GM12878 (cell line): Measurements from ENCODE around the gene GRM3.

Source experiments
- EZH2 ChIP-seq: IDR thresholded peaks from 2 replicates; pipeline ENCODE4 v1.6.1; 2012; ENCODE audit warnings: low read depth, mild to moderate bottlenecking, control low read depth, inconsistent platforms, low read length, borderline replicate concordance; ENCODE audit not compliant: control insufficient read depth
- SREBF2 ChIP-seq: IDR thresholded peaks from 2 replicates; pipeline ENCODE4 v1.6.1; 2012; ENCODE audit warnings: mild to moderate bottlenecking, low read length
- STAT1 ChIP-seq: fragments of 450-650 bp; conservative IDR thresholded peaks from 2 replicates; pipeline ENCODE4 v1.6.1; 2014; ENCODE audit warnings: antibody characterized with exemption, mild to moderate bottlenecking
- TAF1 ChIP-seq: IDR thresholded peaks from 2 replicates; pipeline ENCODE4 v1.6.1; 2011; ENCODE audit warnings: mild to moderate bottlenecking, low read depth, low read length, borderline replicate concordance
- TCF7 ChIP-seq: IDR thresholded peaks from 2 replicates; pipeline ENCODE4 v1.6.1; 2014; ENCODE audit warnings: antibody characterized with exemption, borderline replicate concordance
- TF ChIP-seq, protein P1 (sequence below), 3 experiments: IDR thresholded peaks in 2 of 3; conservative IDR thresholded peaks in 1 of 3; 2 replicates each; pipeline ENCODE4 v1.5.1; 2011; ENCODE audit warnings: low read depth in 3 of 3, low read length in 3 of 3, mild to moderate bottlenecking in 3 of 3, control low read depth in 2 of 3, moderate library complexity in 2 of 3, inconsistent platforms in 1 of 3, mixed read lengths in 1 of 3; ENCODE audit not compliant: control insufficient read depth in 2 of 3, insufficient read depth in 1 of 3; ENCODE audit errors: extremely low read depth in 1 of 3
- TF ChIP-seq, protein P2 (sequence below): fragments of 150-350 bp; IDR thresholded peaks from 2 replicates; pipeline ENCODE4 v1.6.1; 2016; ENCODE audit warnings: low read depth, low read length
- TF ChIP-seq, protein P3 (sequence below): IDR thresholded peaks from 2 replicates; pipeline ENCODE4 v1.6.1; 2012; ENCODE audit warnings: low read depth, low read length, improper control_type of control experiment

DNA sequence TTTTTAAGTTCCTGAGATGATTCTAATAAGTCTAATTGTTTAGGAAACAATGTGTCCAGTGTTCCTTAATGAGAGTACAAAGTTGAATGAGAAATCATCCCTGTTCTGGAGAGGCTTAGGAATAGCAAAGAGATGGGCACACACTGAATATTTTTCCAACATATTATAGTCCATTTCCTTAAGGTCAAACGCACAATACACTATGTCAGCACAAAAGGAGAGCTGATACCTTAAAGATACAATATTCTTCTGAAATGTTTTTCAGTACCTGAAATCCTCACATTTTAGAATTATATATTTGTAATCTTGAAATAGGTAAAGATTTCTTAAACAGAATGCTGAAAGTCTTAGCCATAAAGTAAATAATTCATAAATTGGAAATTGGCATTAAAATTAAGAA lies 183.2 kb downstream of the GRM3 start:
- TF ChIP-seq, protein P1, sequence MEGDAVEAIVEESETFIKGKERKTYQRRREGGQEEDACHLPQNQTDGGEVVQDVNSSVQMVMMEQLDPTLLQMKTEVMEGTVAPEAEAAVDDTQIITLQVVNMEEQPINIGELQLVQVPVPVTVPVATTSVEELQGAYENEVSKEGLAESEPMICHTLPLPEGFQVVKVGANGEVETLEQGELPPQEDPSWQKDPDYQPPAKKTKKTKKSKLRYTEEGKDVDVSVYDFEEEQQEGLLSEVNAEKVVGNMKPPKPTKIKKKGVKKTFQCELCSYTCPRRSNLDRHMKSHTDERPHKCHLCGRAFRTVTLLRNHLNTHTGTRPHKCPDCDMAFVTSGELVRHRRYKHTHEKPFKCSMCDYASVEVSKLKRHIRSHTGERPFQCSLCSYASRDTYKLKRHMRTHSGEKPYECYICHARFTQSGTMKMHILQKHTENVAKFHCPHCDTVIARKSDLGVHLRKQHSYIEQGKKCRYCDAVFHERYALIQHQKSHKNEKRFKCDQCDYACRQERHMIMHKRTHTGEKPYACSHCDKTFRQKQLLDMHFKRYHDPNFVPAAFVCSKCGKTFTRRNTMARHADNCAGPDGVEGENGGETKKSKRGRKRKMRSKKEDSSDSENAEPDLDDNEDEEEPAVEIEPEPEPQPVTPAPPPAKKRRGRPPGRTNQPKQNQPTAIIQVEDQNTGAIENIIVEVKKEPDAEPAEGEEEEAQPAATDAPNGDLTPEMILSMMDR (IDR thresholded peaks at IDR 0.05 in 2 of 3, conservative IDR thresholded peaks at IDR 0.05 in 1 of 3; ENCODE audit: control insufficient read depth in 2 of 3, extremely low read depth in 1 of 3, insufficient read depth in 1 of 3, low read depth in 3 of 3, low read length in 3 of 3) = no peak
- TF ChIP-seq STAT1 = no peak
- TF ChIP-seq, protein P2, sequence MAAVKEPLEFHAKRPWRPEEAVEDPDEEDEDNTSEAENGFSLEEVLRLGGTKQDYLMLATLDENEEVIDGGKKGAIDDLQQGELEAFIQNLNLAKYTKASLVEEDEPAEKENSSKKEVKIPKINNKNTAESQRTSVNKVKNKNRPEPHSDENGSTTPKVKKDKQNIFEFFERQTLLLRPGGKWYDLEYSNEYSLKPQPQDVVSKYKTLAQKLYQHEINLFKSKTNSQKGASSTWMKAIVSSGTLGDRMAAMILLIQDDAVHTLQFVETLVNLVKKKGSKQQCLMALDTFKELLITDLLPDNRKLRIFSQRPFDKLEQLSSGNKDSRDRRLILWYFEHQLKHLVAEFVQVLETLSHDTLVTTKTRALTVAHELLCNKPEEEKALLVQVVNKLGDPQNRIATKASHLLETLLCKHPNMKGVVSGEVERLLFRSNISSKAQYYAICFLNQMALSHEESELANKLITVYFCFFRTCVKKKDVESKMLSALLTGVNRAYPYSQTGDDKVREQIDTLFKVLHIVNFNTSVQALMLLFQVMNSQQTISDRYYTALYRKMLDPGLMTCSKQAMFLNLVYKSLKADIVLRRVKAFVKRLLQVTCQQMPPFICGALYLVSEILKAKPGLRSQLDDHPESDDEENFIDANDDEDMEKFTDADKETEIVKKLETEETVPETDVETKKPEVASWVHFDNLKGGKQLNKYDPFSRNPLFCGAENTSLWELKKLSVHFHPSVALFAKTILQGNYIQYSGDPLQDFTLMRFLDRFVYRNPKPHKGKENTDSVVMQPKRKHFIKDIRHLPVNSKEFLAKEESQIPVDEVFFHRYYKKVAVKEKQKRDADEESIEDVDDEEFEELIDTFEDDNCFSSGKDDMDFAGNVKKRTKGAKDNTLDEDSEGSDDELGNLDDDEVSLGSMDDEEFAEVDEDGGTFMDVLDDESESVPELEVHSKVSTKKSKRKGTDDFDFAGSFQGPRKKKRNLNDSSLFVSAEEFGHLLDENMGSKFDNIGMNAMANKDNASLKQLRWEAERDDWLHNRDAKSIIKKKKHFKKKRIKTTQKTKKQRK = no peak
- no peak for TF ChIP-seq TCF7
- TF ChIP-seq EZH2 = no peak
- no peak for TF ChIP-seq SREBF2
- no peak for TF ChIP-seq TAF1
- TF ChIP-seq, protein P3, sequence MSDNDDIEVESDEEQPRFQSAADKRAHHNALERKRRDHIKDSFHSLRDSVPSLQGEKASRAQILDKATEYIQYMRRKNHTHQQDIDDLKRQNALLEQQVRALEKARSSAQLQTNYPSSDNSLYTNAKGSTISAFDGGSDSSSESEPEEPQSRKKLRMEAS = no peak
